Stimulated activated CD4-positive, alpha-beta T cell treated with anti-CD3 and anti-CD28 coated beads, Interleukin-12 subunit alpha, Interleukin-12 subunit beta, amount 100 ng/mL, for 24 hours (primary cell): Measurements from ENCODE around the gene FBLN1.
"Not testable (repeated sequence)": the region's sequence is repeated elsewhere in the genome, so short reads cannot be mapped to it uniquely, and the experiment has no call there.

Experiments
- DNase-seq, 2 experiments: peaks; one replicate each; pipeline ENCODE4 v3.0.0-alpha.2; 2020; ENCODE audit warnings: low read depth in 2 of 2

FBLN1 gene

GRCh38 chr22:45526768-45527360 lies 24.2 kb downstream of the FBLN1 start:
- DNase-seq, result no peak

GRCh38 chr22:45527456-45527855 lies 24.8 kb downstream of the FBLN1 start:
- DNase-seq, result no peak

- DNase-seq, result no peak
Observed at GRCh38 chr22:45528046-45528445, 25.4 kb downstream of the FBLN1 start.

- DNase-seq, result no peak
Observed at GRCh38 chr22:45529105-45529504, 26.4 kb downstream of the FBLN1 start.

GRCh38 chr22:45529971-45530575 lies 27.4 kb downstream of the FBLN1 start:
- DNase-seq, result no peak

DNA sequence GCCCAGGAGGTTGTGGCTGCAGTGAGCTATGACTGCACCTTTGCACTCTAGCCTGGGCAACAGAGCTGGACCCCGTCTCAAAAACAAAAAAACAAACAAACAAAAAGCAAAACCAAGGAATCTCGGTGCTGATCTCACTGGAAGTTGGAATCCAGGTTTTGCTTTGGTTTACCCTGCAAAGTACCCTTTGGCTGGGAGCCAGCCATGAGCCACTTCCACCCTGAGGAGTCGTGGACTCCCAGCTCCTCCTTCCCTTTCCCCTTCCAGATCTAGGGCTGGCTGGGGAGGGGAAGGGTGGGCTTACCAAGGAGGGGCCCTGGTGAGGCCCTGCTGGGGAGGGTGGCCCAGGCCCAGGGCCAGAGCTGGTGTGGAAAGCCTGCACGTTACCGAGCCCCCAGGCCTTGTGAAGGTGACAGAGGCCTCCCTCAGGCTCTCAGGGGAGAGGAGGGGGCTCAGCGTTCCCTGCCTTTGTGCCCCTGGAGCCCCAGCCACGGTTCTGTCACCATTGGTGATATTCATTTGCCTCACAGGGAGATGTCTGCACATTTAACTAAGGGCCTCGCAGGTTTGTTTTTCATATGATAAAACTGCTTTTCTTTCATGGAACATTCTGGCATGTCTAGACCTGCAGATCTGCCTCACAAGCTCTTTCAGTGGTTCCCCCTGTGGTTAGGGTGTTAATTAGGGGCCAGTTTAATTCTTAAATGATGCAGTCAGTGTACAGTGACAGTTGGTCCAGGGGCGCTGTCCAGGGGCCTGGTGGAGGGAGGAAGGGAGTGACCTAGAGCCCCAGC lies 29.0 kb downstream of the FBLN1 start:
- DNase-seq, result no peak

DNA sequence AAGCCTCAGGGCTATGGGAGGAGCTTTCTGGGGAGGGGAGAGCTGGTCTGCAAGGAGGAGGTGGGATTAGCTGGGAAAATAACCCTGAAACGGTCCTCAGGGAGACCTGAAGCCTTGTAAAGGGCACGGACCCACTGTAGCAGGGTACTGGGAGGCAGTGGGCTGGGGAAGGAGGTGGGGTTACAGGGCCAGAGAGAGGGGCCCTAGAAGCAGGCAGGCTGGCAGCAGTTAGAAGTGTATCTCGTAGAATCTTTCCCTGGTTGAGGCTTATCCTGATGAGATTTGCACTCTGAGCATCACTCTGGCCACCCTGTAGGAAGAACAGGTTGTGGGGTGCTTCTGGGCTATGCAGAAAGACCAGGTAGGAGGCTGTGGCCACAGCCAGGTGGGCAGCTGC lies 29.6 kb downstream of the FBLN1 start:
- DNase-seq, result no peak

- no peak for DNase-seq
Observed at GRCh38 chr22:45533703-45534102, 31.0 kb downstream of the FBLN1 start.

DNA sequence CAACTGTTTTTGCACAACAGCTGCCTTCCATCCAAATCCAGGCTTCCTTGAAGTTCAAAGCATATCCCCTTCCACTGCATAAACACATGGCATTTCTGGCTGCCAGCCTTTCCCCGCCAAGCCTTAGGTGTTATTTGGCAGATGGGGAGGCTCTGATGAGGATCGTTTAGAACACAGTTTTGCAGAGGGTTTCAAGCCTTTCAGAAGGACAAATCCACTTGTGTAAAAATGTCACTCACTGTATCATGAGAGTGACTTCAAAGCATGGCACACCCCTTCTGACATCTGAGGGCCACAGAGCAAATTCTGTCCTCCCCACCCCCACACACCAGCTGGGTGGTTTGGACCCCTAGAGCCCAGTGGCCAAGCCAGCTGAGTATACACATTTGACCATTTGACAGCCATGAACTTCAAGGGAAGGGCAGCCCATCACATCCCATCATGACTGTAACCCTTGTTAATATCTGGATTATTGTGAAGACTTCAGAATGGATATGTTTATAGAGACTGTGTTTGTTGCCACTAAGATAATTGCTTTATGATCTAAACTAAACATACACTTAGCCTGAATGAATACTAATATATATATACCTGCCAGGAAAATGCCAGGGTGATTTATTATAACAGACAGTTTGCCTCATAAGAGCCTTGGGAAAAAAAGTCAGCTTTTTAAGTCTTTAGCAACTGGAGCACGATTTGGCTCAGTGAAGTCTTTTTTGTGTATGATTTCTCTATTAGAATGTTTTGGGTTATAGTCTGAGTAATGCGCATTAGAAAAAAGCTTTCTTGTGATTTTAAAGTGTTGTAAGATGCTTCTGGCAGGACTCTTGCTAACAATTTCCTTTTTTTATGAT lies 31.9 kb downstream of the FBLN1 start:
- no peak for DNase-seq

- DNase-seq, result no peak
Observed at GRCh38 chr22:45535290-45535689, 32.6 kb downstream of the FBLN1 start.

GRCh38 chr22:45535835-45536234 lies 33.2 kb downstream of the FBLN1 start:
- DNase-seq, result not testable (repeated sequence)

GRCh38 chr22:45537734-45538181 lies 35.1 kb downstream of the FBLN1 start:
- no peak for DNase-seq

- DNase-seq, result no peak
Observed at GRCh38 chr22:45538281-45538680, 35.6 kb downstream of the FBLN1 start.

GRCh38 chr22:45540122-45540521 lies 37.4 kb downstream of the FBLN1 start:
- DNase-seq, result no peak

GRCh38 chr22:45541382-45541979 lies 38.8 kb downstream of the FBLN1 start:
- no peak for DNase-seq

DNA sequence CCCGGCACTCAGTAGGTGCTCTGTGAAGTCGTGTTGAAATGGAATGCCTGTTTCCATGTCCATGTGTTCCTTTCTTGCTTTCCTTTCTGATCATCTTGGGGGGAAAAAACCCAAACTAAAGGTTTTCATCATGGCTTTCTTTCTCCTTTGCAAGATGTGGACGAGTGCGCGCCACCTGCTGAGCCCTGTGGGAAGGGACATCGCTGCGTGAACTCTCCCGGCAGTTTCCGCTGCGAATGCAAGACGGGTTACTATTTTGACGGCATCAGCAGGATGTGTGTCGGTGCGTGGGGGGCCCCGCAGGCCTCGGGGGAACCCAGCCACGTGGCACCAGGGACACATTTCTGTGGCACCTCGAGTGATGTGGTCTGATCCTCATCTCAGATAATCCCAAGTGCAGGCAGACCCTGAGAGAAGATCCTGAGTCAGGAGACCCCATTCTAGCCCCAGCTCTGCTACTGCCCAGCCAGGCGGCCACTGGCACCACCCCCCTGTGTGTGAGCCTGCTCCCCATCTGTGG lies 39.4 kb downstream of the FBLN1 start:
- no peak for DNase-seq

DNA sequence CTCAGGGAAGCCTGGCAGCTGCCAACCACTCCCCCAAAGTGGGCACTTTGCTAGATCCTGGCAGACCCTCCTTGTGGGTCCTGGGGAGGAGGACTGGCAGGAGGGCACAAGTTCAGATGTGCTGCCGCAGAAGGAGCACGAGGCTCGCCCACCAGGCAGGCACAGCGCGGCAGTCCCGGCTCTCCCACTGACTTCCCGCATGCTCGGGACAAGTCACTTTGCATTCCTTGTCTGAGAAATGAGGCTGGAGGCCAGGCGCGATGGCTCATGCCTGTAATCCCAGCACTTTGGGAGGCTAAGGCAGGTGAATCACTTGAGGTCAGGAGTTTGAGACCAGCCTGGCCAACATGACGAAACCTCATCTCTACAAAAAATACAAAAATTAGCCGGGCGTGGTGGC lies 40.1 kb downstream of the FBLN1 start:
- not testable (repeated sequence) for DNase-seq

DNA sequence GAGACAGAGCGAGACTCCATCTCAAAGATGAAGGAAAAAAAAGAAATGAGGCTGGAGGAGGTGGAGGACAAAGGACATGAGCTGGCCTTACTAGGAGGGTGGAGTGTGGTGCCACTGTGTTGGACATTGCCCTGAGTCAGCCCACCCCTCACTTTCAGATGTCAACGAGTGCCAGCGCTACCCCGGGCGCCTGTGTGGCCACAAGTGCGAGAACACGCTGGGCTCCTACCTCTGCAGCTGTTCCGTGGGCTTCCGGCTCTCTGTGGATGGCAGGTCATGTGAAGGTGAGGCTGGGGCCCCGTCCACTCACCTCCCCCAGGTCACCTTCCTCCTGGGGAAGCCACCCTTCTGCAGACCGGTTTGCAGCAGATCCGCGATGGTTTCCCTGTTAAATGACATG lies 40.6 kb downstream of the FBLN1 start:
- no peak for DNase-seq

- no peak for DNase-seq
Observed at GRCh38 chr22:45544588-45545170, 42.0 kb downstream of the FBLN1 start.

DNA sequence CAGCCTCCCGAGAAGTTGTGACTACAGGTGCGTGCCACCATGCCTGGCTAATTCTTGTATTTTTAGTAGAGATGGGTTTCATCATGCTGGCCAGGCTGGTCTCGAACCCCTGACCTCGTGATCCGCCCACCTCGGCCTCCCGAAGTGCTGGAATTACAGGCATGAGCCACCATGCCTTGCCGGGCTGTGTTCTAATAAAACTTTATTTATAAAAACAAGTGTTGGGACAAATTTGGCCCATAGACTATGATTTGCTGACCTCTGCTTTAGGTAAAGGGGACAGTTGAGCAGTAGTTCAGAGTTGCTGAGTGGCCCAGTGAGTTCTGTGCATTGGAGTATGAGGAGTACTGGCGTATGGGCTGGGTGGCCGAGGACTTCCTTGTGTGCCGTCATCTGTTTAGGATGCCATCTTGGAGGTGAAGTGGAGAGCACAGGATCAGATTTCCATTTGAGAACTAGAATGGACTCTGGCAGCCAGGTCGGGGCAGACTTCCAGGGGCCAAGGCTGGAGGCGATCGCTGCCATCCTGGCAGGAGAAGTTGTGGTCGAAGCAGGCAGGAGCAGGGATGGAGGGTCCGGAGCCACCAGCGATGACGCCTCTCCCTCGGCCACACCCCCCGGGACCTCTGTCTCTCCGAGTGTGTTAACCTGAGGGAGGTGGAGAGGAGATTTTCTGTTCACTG lies 43.8 kb downstream of the FBLN1 start:
- DNase-seq, result no peak

- DNase-seq, result no peak
Observed at GRCh38 chr22:45547016-45547345, 44.3 kb downstream of the FBLN1 start.
